GM21447 (cell line): ENCODE results near the gene EIF3I.
A peak's percentile ranks its signal among the peaks of the same experiment; 100 is the strongest.

ENCODE experiments used
- ATAC-seq: cut with Tn5 transposase; IDR thresholded peaks from one replicate; pipeline ENCODE4 v1.9.1; 2021; ENCODE audit not compliant: unreplicated experiment

Gene EIF3I

GRCh38 chr1:32198237-32199042 lies 23.8 kb upstream of the EIF3I start:
- ATAC-seq, result no peak

GRCh38 chr1:32199043-32199716 lies 23.0 kb upstream of the EIF3I start:
- no peak for ATAC-seq

- ATAC-seq, result no peak
These were observed 22.5 kb upstream of the EIF3I start for GRCh38 chr1:32199717-32200072.

- ATAC-seq, result peak; percentile 37
These were observed 21.8 kb upstream of the EIF3I start, which contains the start of gene CCDC28B for GRCh38 chr1:32200226-32201010. Gene CCDC28B (plus strand): TSS chr1:32200595. CDS start chr1:32201936, 1,341 bp downstream.

DNA sequence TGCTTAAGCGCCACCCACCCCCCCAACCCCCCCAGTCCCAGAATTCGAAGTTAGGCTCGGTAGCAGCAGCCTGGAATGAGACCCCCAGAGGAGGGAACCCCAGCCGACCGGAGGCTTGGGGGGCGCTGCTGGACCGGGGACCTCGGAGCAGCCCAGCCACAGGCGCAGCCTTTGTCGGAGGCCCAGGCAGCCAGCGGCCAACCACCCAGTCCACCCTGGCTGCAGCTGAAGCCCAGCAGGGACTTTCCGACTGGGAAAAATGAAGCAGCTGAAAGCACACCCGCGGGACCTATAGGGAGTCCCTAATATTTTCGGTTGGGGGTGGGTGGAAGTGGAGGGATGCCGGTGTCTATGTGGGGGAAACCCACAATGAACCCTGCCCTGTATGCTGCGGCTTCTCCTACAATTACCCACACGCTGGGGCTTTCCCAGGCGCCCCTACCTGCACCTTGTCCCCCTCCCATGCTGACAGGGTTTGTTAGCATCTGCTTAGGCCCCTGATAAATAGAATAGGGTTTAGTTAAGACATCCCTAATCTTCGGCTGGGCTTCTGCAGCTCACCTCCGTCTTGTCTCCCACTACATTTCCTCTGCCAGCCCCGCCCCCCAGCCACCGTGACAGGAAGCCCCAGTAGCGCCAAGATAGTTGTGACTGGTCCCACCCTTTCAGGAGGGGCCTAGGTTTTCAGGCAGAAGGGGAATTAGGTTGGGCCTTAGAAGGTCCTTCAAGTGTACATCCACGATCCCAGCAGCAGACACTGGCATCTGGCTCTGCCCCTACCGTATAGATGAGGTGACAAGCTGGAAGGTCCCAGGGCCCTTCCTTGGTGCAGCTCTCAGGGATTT lies 21.0 kb upstream of the EIF3I start:
- ATAC-seq, result peak; percentile 45

DNA sequence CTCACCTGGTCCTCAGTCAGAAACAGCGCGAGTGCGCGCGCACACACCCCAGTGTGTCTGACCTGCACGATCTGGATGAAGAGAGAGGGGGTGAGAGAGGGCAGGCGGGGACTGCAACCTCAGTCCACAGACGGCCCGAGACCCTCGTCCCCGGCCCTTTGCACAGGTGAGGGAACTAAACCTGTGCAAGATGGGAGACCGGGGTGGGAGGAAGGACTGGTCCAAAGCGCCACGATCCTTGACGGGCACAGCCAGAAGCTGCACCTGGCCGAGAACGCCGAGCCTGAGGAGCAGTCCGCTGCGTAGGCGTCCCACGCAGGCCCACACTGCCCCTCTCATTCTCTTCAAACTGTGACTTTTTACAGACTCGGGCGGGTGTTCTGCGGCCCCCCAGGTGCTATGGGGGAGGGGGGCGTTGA lies 17.3 kb upstream of the EIF3I start:
- no peak for ATAC-seq

- ATAC-seq, result peak; percentile 45
These were observed 16.5 kb upstream of the EIF3I start, which contains the start of gene IQCC for GRCh38 chr1:32205401-32206370. Gene IQCC (plus strand): TSS chr1:32205671. CDS start chr1:32205682, 11 bp downstream.

DNA sequence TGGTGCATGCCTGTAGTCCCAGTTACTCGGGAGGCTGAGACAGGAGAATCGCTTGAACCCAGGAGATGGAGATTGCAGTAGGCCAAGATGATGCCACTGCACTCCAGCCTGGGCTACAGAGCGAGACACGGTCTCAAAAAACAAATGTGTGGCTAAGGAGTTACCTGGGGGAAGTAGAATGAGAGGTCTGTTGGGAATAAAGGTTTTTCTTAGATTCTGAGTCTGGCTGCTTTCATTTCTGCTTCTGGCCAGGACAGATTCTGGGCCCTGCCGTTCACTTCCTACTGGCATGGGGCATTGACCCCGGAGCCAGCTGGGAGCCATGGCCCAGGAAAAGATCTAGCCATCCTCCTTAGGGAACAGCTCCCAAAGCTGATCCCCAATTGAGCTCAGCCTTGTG lies 13.7 kb upstream of the EIF3I start:
- ATAC-seq, result no peak

GRCh38 chr1:32208891-32209328 lies 13.3 kb upstream of the EIF3I start, which contains the start of gene DCDC2B:
Gene DCDC2B (plus strand): TSS chr1:32209089. CDS start chr1:32209094, 5 bp downstream.
- ATAC-seq, result no peak

DNA sequence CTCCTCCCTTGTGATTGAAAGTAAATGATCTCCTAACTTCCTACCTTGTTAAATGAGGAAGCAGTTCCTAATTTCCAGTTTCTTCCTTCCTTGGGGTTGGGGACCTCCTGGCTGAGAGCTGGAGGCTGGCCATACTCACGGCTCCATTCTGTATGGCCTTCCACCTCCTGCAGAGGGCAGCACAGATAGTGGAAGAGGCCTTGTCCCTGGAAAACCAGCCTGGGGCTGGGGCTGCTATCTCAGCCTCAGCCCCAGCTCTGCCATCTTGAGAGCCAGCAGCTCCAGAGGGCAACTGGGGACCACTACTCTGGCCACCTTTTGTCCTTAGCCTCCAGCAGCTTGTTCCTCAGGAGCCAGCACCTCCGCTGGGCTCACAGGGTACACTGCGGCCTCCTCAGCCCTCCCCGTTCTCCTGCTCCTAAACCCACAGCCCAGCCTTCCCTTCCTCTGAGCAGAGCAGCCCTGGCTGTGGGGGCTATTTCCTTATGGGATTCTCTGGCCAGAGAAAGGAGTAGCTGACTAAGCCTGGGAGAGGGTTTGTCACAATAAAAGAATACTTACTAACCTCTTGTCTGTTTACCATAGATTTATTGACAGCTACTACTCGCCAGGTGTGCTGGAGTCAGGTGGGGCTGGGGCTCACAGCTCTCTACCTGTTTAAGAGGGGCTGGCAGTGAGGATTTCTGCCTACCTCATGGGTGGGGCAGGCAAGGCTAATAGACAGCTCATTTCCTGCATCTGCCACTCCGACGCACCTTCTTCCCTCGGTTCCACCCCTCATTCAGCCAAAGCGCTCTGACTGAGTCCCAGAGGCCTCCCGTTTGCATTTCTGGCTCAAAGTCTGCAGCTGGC lies 6.4 kb upstream of the EIF3I start:
- ATAC-seq, result no peak

GRCh38 chr1:32216566-32216965 lies 5.6 kb upstream of the EIF3I start:
- ATAC-seq, result no peak

- ATAC-seq, result no peak
These were observed 3.2 kb upstream of the EIF3I start for GRCh38 chr1:32219022-32219421.

DNA sequence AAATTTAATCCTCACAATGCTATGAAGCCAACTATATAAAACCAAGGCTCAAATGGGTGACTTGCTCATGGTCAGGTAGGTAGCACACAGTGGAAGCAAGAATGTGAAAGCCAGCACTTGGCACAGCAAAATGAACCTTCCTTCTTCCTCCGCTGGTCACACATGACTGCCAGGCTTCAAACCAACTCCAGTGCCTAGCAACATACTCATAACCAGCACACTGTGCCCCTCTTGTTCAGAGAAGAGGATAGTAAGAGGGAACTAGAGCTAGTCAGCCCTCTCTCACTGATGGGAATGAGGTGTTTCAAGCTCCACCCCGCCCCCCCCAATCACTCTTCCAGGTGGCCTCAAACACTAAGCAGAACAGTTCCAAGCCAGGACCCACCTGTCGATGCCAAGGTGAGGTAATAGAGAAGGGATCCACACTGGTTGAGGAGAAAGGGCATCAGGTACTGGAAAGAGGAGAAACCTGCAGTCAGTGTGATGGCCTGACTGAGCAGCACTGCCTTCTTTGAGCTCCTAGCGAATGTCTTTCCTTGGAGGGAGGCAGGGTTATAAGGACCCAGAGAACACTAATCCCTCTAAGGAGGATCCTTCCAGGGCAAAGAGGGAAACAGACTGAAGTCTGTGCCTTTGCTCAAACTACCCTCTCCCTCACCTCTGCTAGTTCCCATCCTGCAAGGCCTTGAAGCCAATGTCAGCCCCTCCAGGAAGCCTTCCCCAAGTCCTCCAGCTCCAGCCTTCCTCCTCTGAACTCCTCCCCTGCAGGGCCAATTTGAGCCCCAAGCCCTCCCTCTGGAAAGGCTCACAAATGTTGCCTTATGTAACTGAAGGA lies 1.2 kb upstream of the EIF3I start:
- no peak for ATAC-seq

DNA sequence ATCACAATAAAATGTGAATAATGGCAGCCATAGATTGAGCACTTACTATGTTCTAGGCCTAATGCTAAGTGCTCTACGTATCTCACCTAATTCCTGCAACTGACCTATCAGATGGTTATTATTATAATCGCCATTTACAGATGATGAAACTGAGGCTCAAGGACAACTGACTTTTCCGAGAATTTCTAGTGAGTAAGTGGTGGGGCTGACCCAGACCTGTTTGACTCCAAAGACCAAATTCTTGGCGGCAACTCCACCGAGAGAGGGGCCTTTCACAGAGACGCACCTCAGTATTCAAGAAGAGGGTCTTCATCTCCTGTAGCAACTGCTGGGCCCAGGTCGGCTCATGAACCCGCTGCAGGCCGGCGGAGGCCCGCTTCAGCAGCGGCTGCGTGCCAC lies 627 bp upstream of the EIF3I start:
- no peak for ATAC-seq

DNA sequence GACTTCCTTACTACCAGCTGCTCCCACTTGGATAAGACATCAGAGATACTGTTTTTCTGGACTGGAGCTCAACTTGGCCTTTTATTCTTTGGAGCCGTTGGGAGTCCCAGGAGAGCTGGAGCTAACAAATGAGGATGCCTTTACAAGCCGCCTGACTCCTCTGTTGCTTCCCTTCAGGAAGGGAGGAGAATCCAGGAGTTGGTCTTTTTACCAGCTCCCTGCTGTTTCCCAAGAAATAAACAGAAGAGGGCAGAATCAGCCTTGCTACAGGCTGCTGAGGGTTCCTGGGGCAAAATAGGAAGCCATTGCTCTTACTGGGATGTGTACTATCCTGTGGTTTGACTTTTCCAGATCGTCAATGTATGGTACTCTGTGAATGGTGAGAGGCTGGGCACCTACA lies 1.5 kb downstream of the EIF3I start:
- ATAC-seq, result no peak

GRCh38 chr1:32224285-32224684 lies 2.1 kb downstream of the EIF3I start:
- no peak for ATAC-seq

DNA sequence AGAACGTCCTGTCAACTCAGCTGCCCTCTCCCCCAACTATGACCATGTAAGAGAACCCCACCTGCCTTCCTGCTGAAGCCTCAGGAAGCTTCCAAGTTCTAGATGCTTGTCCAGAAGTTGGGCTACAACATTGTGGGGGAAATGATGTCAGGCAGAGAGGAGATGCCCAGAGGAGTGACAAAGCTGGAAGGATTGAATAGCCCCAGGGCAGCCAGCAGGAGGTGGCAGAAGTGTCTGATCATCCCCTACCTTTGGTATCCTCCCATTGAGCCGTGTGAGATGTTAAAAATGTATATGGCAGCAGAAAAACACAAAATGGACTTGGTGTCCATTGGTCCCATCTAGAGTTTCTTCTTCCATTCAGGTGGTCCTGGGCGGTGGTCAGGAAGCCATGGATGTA lies 6.6 kb downstream of the EIF3I start:
- ATAC-seq, result no peak
